H1 (cell line): ENCODE data around the gene ABITRAM.
"Not testable (repeated sequence)": the region's sequence is repeated elsewhere in the genome, so short reads cannot be mapped to it uniquely, and the experiment has no call there.

Experiments
- CTCF ChIP-seq, 3 experiments: IDR thresholded peaks; 1 replicate in 2 of 3; 2 replicates in 1 of 3; pipeline versions ENCODE4 v1.5.1 to v1.6.1; 2011; ENCODE audit warnings: low read length in 3 of 3, mild to moderate bottlenecking in 3 of 3, inconsistent platforms in 2 of 3, low read depth in 1 of 3, moderate library complexity in 1 of 3; ENCODE audit not compliant: insufficient read depth in 1 of 3; ENCODE audit errors: control extremely low read depth in 1 of 3
- POLR2AphosphoS5 ChIP-seq: IDR thresholded peaks from 2 replicates; pipeline ENCODE4 v1.6.1; 2011; ENCODE audit warnings: low read depth, low read length
- RXRA ChIP-seq: IDR thresholded peaks from 2 replicates; pipeline ENCODE4 v1.6.1; 2011; ENCODE audit warnings: low read depth, mild to moderate bottlenecking, low read length, moderate library complexity; ENCODE audit not compliant: insufficient read depth
- SRF ChIP-seq: IDR thresholded peaks from 2 replicates; pipeline ENCODE4 v1.6.1; 2011; ENCODE audit warnings: mild to moderate bottlenecking, low read depth, low read length, moderate library complexity

DNA sequence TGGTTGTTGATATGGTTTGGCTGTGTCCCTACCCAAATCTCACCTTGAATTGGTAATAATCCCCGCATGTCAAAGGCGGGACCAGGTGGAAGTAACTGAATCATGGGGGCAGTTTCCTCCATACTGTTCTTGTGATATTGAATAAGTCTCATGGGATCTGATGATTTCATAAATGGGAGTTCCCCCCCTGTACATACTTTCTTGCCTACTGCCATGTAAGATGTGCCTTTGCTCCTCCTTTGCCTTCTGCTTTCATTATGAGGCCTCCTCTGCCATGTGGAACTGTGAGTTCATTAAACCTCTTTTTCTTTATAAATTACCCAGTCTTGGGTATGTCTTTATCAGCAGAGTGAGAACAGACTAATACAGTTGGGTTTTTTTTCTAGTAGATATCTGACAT is 37.2 kb downstream of the ABITRAM start:
- TF ChIP-seq CTCF (IDR thresholded peaks at IDR 0.05; ENCODE audit: control extremely low read depth in 1 of 3, insufficient read depth in 1 of 3, low read depth in 1 of 3, low read length in 3 of 3); RXRA; POLR2AphosphoS5; SRF: not testable (repeated sequence)
